ENCODE measurements around the gene PLA2G7. TPM values are rescaled to one million over a fixed set of nuclear protein-coding genes. Genes with fewer than 3 reads are reported as not detected.

Gene PLA2G7
- total and polyA plus RNA-seq, 2 of the 4 experiments (the other 2 are of a cell fraction) = not detected

DNA sequence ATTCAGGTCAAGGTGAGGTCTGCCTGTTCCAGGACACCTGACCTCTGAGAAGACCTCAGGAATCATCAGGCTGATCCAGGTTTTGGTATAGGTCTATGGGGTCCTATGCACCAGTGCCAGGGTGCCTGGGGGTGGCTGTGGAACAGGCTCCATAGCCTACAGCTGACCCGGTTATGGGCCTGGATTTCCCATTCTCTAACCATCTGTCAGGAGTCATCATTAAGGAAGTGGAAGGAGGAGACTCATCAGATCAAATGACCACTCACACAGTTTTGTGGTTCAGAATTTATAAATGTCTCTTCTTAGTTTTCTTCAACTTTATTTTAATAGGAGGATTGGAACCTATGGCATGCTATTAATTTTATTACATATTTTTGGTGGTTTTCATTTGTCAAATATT, 14.8 kb downstream of the PLA2G7 start:
- TF ChIP-seq MAFK (IDR thresholded peaks at IDR 0.05; ENCODE audit: low read depth, low read length) (no peak), MXI1 (IDR thresholded peaks at IDR 0.05; ENCODE audit: borderline replicate concordance, low read depth, low read length) (no peak), CEBPB (IDR thresholded peaks at IDR 0.05; ENCODE audit: low read depth, low read length) (no peak), POLR2A (IDR thresholded peaks at IDR 0.05; ENCODE audit: low read depth, low read length) (no peak), USF2 (IDR thresholded peaks at IDR 0.05; ENCODE audit: low read depth, low read length) (no peak), CHD1 (IDR thresholded peaks at IDR 0.05; ENCODE audit: low read depth, low read length) (no peak), NFE2L2 (IDR thresholded peaks at IDR 0.05; ENCODE audit: low read depth, low read length) (no peak), SMC3 (IDR thresholded peaks at IDR 0.05; ENCODE audit: low read depth, low read length) (no peak), MAZ (IDR thresholded peaks at IDR 0.05; ENCODE audit: borderline replicate concordance, low read depth, low read length) (no peak)
- Histone ChIP-seq H3K56ac (ENCODE audit: extremely low read depth, insufficient read depth, low read length) (no peak overlapping the region), H3K27ac (ENCODE audit: insufficient read depth, low read length) (no peak overlapping the region), H3K27me3 (ENCODE audit: control insufficient read depth, insufficient read depth, low read length) (no peaks in the 10 kb centered on the region), H4K91ac (ENCODE audit: insufficient read depth, low read depth, low read length) (no peak overlapping the region), H2AK9ac (replicated peaks; ENCODE audit: low read depth, low read length, poor library complexity) (no peak overlapping the region), H3K9ac (ENCODE audit: low read depth, low read length) (no peak overlapping the region), H3K36me3 (ENCODE audit: control insufficient read depth, insufficient read depth, low read length) (no peaks in the 10 kb centered on the region), H2BK5ac (ENCODE audit: low read depth, low read length, poor library complexity, severe bottlenecking) (no peak overlapping the region), H2BK20ac (ENCODE audit: low read depth, low read length) (no peak overlapping the region), H3K4me3 (ENCODE audit: insufficient read depth, low read depth, low read length) (no peak overlapping the region), H3K18ac (ENCODE audit: low read depth, low read length) (no peak overlapping the region), H3K4ac (ENCODE audit: low read depth, low read length) (no peak overlapping the region), H4K20me1 (ENCODE audit: insufficient read depth, low read length) (no peaks in the 10 kb centered on the region), H2AFZ (replicated peaks; ENCODE audit: low read length, poor library complexity) (no peak overlapping the region), H3K79me1 (ENCODE audit: low read depth in 1 of 2, low read length in 2 of 2) (no peaks in the 10 kb centered on the region), H3K23ac (ENCODE audit: low read depth, low read length) (no peak overlapping the region), H2BK15ac (ENCODE audit: low read depth, low read length) (no peak overlapping the region), H2AK5ac (ENCODE audit: low read depth, low read length) (no peak overlapping the region), H4K8ac (ENCODE audit: low read depth in 2 of 2, low read length in 2 of 2) (no peak overlapping the region), H4K5ac (ENCODE audit: low read depth, low read length) (no peak overlapping the region), H3K4me2 (ENCODE audit: low read depth, low read length) (no peak overlapping the region), H3K14ac (replicated peaks; ENCODE audit: low read depth, low read length) (no peak overlapping the region), H2BK120ac (ENCODE audit: low read depth, low read length) (no peak overlapping the region), H3K9me1 (ENCODE audit: insufficient read depth, low read length) (no peaks in the 10 kb centered on the region), H3K9me3 (ENCODE audit: control insufficient read depth, insufficient read depth, low read length) (no peaks in the 10 kb centered on the region), H3K4me1 (ENCODE audit: control insufficient read depth, insufficient read depth, low read length) (no peaks in the 10 kb centered on the region)
- ChIA-PET POLR2A (ENCODE audit: unreplicated experiment) (no interaction called here), CTCF (no interaction called here)
- ATAC-seq (ENCODE audit: low read depth) (no peak), DNase-seq (no peak)
- dilution Hi-C loops (cut with HindIII; ENCODE audit: low sequenced_read_pairs, unreplicated experiment) (no loop called here), intact Hi-C loops (cut with micrococcal nuclease) (no loop called here), in situ Hi-C loops (cut with MboI; ENCODE audit: low sequenced_read_pairs) (no loop called here)
- BruUV-seq (replicated peaks) = no TSS peak
- no CpG with 5 or more reads among the region's 1 CpG for WGBS, 2 experiments (ENCODE audit: extremely low coverage in 2 of 2, insufficient read length in 1 of 2)

Measured in IMR-90 (cell line).